Caco-2 (cell line): ENCODE measurements around the gene TMEM35B. TPM values are rescaled to one million over a fixed set of nuclear protein-coding genes. Genes with fewer than 3 reads are reported as not detected.
"Not testable (repeated sequence)": the region's sequence is repeated elsewhere in the genome, so short reads cannot be mapped to it uniquely, and the experiment has no call there.

ENCODE experiments used
- BruUV-seq: library from RNA; stranded (reverse); fragments of 400-500 nt; replicated peaks from 2 replicates; lab custom pipeline; 2021; lab: Mats Ljungman, UMichigan
- CTCF ChIA-PET: fragments of 300-600 bp; sonication (Branson Sonifier 250); formaldehyde crosslinking; loops from one replicate; lab custom pipeline; 2022; ENCODE audit warnings: antibody characterized with exemption; lab: Charles Lee
- POLR2A ChIA-PET: fragments of 300-600 bp; sonication (Branson Sonifier 250); formaldehyde crosslinking; loops from one replicate; lab custom pipeline; 2022; ENCODE audit warnings: antibody characterized with exemption; lab: Charles Lee
- DNase-seq, 2 experiments: peaks; one replicate each; pipeline versions ENCODE4 v3.0.0 to v3.0.0-alpha.2; 2020 to 2022
- H3K27me3 ChIP-seq: replicated peaks from 2 replicates; pipeline ENCODE4 v1.6.0; 2011; ENCODE audit warnings: low read length; ENCODE audit not compliant: control insufficient read depth, insufficient read depth
- H3K36me3 ChIP-seq: 2 replicates; pipeline ENCODE4 v1.5.1; 2011; ENCODE audit warnings: low read length; ENCODE audit not compliant: control insufficient read depth, insufficient read depth
- H3K4me1 ChIP-seq: fragments of 250-450 bp; sonication (Bioruptor Pico); 2 replicates; pipeline ENCODE4 v1.5.1; 2020; ENCODE audit warnings: mild to moderate bottlenecking
- H3K4me3 ChIP-seq: 2 replicates; pipeline ENCODE4 v1.5.1; 2011; ENCODE audit warnings: low read depth, mild to moderate bottlenecking, control low read depth, low read length
- H3K9me3 ChIP-seq: fragments of 250-450 bp; sonication (Bioruptor Pico); 2 replicates; pipeline ENCODE4 v1.5.1; 2020; ENCODE audit warnings: mild to moderate bottlenecking, moderate library complexity
- H3K27ac Mint-ChIP-seq: one replicate; pipeline ENCODE4 v1.8.0; 2022; ENCODE audit warnings: mixed read lengths; ENCODE audit not compliant: unreplicated experiment
- H3K27me3 Mint-ChIP-seq: one replicate; pipeline ENCODE4 v1.8.0; 2022; ENCODE audit warnings: mixed read lengths; ENCODE audit not compliant: insufficient read depth, unreplicated experiment
- H3K36me3 Mint-ChIP-seq: one replicate; pipeline ENCODE4 v1.8.0; 2022; ENCODE audit warnings: mild to moderate bottlenecking, mixed read lengths; ENCODE audit not compliant: insufficient read depth, unreplicated experiment
- H3K4me1 Mint-ChIP-seq: one replicate; pipeline ENCODE4 v1.8.0; 2022; ENCODE audit warnings: low read depth, mixed read lengths; ENCODE audit not compliant: unreplicated experiment
- H3K4me3 Mint-ChIP-seq: one replicate; pipeline ENCODE4 v1.8.0; 2022; ENCODE audit warnings: mild to moderate bottlenecking, moderate library complexity, mixed read lengths; ENCODE audit not compliant: unreplicated experiment
- H3K9me3 Mint-ChIP-seq: one replicate; pipeline ENCODE4 v1.8.0; 2022; ENCODE audit warnings: mixed read lengths; ENCODE audit not compliant: unreplicated experiment
- intact Hi-C: fragments of 100-400 bp; cut with micrococcal nuclease; formaldehyde crosslinking; loops from one replicate; pipeline ENCODE4 v1.10.0; 2022; ENCODE audit not compliant: unreplicated experiment
- total RNA-seq: library from RNA; stranded (reverse); gene quantifications from 2 replicates; pipeline ENCODE4 v1.2.3, GENCODE V29; 2022
- TF ChIP-seq, protein P1 (sequence below), 2 experiments: fragments of 200-600 bp in 1 of 2; IDR thresholded peaks; 1 replicate in 1 of 2; 2 replicates in 1 of 2; pipeline versions ENCODE4 v1.5.1 to v1.8.0; 2011 to 2022; ENCODE audit warnings: antibody characterized with exemption in 1 of 2, control low read depth in 1 of 2, inconsistent platforms in 1 of 2, low read depth in 1 of 2, low read length in 1 of 2, mild to moderate bottlenecking in 1 of 2, moderate library complexity in 1 of 2; ENCODE audit not compliant: insufficient read depth in 1 of 2, severe bottlenecking in 1 of 2, unreplicated experiment in 1 of 2

TMEM35B gene
- total RNA-seq, 1 experiment from 2014 or later, result 13.9 TPM

- H3K9me3 Mint-ChIP-seq, result no peaks in the 10 kb centered on the region
- Histone ChIP-seq H3K9me3 (no peaks in the 10 kb centered on the region), H3K4me3 (no peak overlapping the region), H3K4me1 (no peaks in the 10 kb centered on the region), H3K27me3 (no peaks in the 10 kb centered on the region), H3K36me3 (no peaks in the 10 kb centered on the region)
- DNase-seq, result no peak
- ChIA-PET POLR2A (no interaction called here), CTCF (no interaction called here)
- no peak overlapping the region for H3K27ac Mint-ChIP-seq
- TF ChIP-seq, protein P1, sequence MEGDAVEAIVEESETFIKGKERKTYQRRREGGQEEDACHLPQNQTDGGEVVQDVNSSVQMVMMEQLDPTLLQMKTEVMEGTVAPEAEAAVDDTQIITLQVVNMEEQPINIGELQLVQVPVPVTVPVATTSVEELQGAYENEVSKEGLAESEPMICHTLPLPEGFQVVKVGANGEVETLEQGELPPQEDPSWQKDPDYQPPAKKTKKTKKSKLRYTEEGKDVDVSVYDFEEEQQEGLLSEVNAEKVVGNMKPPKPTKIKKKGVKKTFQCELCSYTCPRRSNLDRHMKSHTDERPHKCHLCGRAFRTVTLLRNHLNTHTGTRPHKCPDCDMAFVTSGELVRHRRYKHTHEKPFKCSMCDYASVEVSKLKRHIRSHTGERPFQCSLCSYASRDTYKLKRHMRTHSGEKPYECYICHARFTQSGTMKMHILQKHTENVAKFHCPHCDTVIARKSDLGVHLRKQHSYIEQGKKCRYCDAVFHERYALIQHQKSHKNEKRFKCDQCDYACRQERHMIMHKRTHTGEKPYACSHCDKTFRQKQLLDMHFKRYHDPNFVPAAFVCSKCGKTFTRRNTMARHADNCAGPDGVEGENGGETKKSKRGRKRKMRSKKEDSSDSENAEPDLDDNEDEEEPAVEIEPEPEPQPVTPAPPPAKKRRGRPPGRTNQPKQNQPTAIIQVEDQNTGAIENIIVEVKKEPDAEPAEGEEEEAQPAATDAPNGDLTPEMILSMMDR (IDR thresholded peaks at IDR 0.05; ENCODE audit: insufficient read depth in 1 of 2, low read depth in 1 of 2, low read length in 1 of 2, severe bottlenecking in 1 of 2, unreplicated experiment in 1 of 2), result no peak
- no peaks in the 10 kb centered on the region for H3K4me1 Mint-ChIP-seq
- no peaks in the 10 kb centered on the region for H3K27me3 Mint-ChIP-seq
- BruUV-seq, result no TSS peak
- no peaks in the 10 kb centered on the region for H3K36me3 Mint-ChIP-seq
- no peak overlapping the region for H3K4me3 Mint-ChIP-seq
- intact Hi-C loops, result no loop called here
These were observed 14.9 kb downstream of the TMEM35B start for GRCh38 chr1:34970220-34970735.

GRCh38 chr1:34968297-34968696, 16.9 kb downstream of the TMEM35B start:
- H3K4me3 ChIP-seq, intact Hi-C loops, H3K9me3 Mint-ChIP-seq: not testable (repeated sequence)

GRCh38 chr1:34967672-34968071, 17.5 kb downstream of the TMEM35B start:
- H3K4me3 ChIP-seq, H3K27ac Mint-ChIP-seq, intact Hi-C loops, H3K4me3 Mint-ChIP-seq, DNase-seq, H3K9me3 Mint-ChIP-seq, POLR2A ChIA-PET, H3K4me1 ChIP-seq, H3K9me3 ChIP-seq, H3K4me1 Mint-ChIP-seq, H3K36me3 Mint-ChIP-seq, CTCF ChIA-PET, H3K27me3 ChIP-seq, H3K27me3 Mint-ChIP-seq, H3K36me3 ChIP-seq, BruUV-seq: not testable (repeated sequence)

More at GRCh38 chr1:34968297-34968696, 16.9 kb downstream of the TMEM35B start:
- H3K36me3 ChIP-seq, H3K4me1 Mint-ChIP-seq, H3K27ac Mint-ChIP-seq, H3K4me3 Mint-ChIP-seq, H3K4me1 ChIP-seq, BruUV-seq, H3K36me3 Mint-ChIP-seq, H3K9me3 ChIP-seq, H3K27me3 Mint-ChIP-seq, CTCF ChIA-PET, POLR2A ChIA-PET, DNase-seq, H3K27me3 ChIP-seq: not testable (repeated sequence)

GRCh38 chr1:34965597-34965996, 19.6 kb downstream of the TMEM35B start:
- no peak for DNase-seq
- intact Hi-C loops, result no loop called here
- BruUV-seq, result no TSS peak

More at GRCh38 chr1:34965597-34965996, 19.6 kb downstream of the TMEM35B start:
- Mint-ChIP-seq H3K4me3 (no peak overlapping the region), H3K27ac (no peak overlapping the region), H3K36me3 (no peaks in the 10 kb centered on the region), H3K9me3 (no peaks in the 10 kb centered on the region), H3K27me3 (peaks cover 3% of the 10 kb centered on the region), H3K4me1 (no peaks in the 10 kb centered on the region)
- no peaks in the 10 kb centered on the region for H3K9me3 ChIP-seq
- no peaks in the 10 kb centered on the region for H3K36me3 ChIP-seq
- H3K4me3 ChIP-seq, result no peak overlapping the region
- TF ChIP-seq, protein P1 (IDR thresholded peaks at IDR 0.05; ENCODE audit: insufficient read depth in 1 of 2, low read depth in 1 of 2, low read length in 1 of 2, severe bottlenecking in 1 of 2, unreplicated experiment in 1 of 2), result no peak
- no peaks in the 10 kb centered on the region for H3K27me3 ChIP-seq
- POLR2A ChIA-PET, result no interaction called here
- CTCF ChIA-PET, result no interaction called here
- H3K4me1 ChIP-seq, result no peaks in the 10 kb centered on the region
